Measurements from ENCODE around the gene MEX3D.

DNA sequence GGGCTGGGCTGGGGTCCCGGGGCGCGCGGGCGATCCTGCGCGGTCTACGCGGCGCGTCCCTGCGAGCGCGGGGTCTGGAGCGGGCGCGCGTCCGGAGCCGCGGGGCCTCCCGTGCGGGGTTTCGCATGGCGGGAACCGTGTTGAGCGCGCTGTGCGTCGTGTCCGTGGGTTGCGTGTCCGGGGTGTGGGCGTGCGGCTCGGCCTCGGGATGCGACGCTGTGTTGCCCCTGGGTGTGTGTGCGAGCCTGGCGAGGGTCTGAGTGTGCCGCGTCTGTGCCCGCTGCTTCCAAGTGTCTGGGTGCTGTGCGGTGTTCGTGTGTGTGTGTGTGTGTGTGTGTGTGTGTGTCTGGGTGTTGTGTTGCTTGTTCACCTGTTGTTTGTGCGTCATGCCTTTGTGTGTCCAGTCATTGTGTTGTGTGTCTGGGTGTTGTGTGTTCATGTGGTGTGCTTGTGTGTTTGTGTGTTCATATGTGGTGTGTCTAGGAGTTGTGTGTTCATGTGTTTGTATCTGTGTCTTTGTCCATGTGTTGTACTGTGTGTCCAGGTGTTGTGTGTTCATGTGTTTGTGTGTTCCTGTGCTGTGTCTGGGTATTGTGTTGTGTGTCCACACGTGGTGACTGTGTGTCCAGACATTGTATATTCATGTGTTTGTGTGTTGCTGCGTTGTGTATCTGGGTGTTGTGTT lies 43.7 kb downstream of the MEX3D start:
- TF ChIP-seq, protein P1, sequence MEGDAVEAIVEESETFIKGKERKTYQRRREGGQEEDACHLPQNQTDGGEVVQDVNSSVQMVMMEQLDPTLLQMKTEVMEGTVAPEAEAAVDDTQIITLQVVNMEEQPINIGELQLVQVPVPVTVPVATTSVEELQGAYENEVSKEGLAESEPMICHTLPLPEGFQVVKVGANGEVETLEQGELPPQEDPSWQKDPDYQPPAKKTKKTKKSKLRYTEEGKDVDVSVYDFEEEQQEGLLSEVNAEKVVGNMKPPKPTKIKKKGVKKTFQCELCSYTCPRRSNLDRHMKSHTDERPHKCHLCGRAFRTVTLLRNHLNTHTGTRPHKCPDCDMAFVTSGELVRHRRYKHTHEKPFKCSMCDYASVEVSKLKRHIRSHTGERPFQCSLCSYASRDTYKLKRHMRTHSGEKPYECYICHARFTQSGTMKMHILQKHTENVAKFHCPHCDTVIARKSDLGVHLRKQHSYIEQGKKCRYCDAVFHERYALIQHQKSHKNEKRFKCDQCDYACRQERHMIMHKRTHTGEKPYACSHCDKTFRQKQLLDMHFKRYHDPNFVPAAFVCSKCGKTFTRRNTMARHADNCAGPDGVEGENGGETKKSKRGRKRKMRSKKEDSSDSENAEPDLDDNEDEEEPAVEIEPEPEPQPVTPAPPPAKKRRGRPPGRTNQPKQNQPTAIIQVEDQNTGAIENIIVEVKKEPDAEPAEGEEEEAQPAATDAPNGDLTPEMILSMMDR (conservative IDR thresholded peaks at IDR 0.05; ENCODE audit: low read depth, low read length), result no peak
- no peak for TF ChIP-seq POLR2A (IDR thresholded peaks at IDR 0.05; ENCODE audit: low read depth, low read length)
- TF ChIP-seq RAD21 (IDR thresholded peaks at IDR 0.05; ENCODE audit: low read length), result no peak
- no peak for TF ChIP-seq SMC3 (IDR thresholded peaks at IDR 0.05; ENCODE audit: low read depth, low read length)
- TF ChIP-seq BHLHE40 (IDR thresholded peaks at IDR 0.05; ENCODE audit: low read depth, low read length), result no peak
- no peak for TF ChIP-seq MAZ (IDR thresholded peaks at IDR 0.05; ENCODE audit: borderline replicate concordance, low read depth, low read length)
- no peak for TF ChIP-seq CEBPB (IDR thresholded peaks at IDR 0.05; ENCODE audit: low read depth, low read length)

Measured in IMR-90 (cell line).